ENCODE measurements around the gene NFIX. TPM values are rescaled to one million over a fixed set of nuclear protein-coding genes. Genes with fewer than 3 reads are reported as not detected.
A peak's percentile ranks its signal among the peaks of the same experiment; 100 is the strongest.

NFIX gene
- total and polyA plus RNA-seq, 4 donors, result 26.0 to 190 (median 89.6) TPM

- no peak for ATAC-seq (ENCODE audit: insufficient read depth, low FRiP score)
- H3K9me3 ChIP-seq (ENCODE audit: control insufficient read depth in 4 of 4, insufficient read depth in 3 of 4, low read length in 3 of 4), result no peaks in the 10 kb centered on the region
- 17 to 22% methylated on average over 22 of the region's 22 CpGs for WGBS, 2 donors
- peak overlapping the region in 1 of 2 donors; percentile 94 for H3K9ac ChIP-seq (ENCODE audit: insufficient read depth in 1 of 2, low read length in 2 of 2)
- H3K4me3 ChIP-seq, result no peak overlapping the region
- H3K4me1 ChIP-seq (ENCODE audit: control insufficient read depth in 5 of 5, insufficient read depth in 5 of 5, low read length in 5 of 5), result peaks cover 12 to 91% (median 65%) of the 10 kb centered on the region in 5 donors
- H3K36me3 ChIP-seq (ENCODE audit: control insufficient read depth in 4 of 4, insufficient read depth in 4 of 4, low read length in 4 of 4), result peaks cover 0 to 11% (median 4%) of the 10 kb centered on the region in 4 donors
- TF ChIP-seq CTCF (IDR thresholded peaks at IDR 0.05; ENCODE audit: control extremely low read depth, extremely low read depth), result no peak
- peak; percentile 67 to 83 (median 75) for DNase-seq
- H3K27ac ChIP-seq (ENCODE audit: low read depth in 1 of 2, low read length in 1 of 2), result peak overlapping the region; percentile 77 to 90
- H3K27me3 ChIP-seq (ENCODE audit: control insufficient read depth in 3 of 3, insufficient read depth in 3 of 3, low read length in 2 of 3), result no peaks in the 10 kb centered on the region
Measured at GRCh38 chr19:13022111-13022858, 27.0 kb downstream of the NFIX start.

- peaks cover 13 to 86% (median 59%) of the 10 kb centered on the region in 5 donors for H3K4me1 ChIP-seq (ENCODE audit: control insufficient read depth in 5 of 5, insufficient read depth in 5 of 5, low read length in 5 of 5)
- ATAC-seq (ENCODE audit: insufficient read depth, low FRiP score), result peak; percentile 44
Measured at GRCh38 chr19:13022859-13023636, 27.8 kb downstream of the NFIX start.

DNA sequence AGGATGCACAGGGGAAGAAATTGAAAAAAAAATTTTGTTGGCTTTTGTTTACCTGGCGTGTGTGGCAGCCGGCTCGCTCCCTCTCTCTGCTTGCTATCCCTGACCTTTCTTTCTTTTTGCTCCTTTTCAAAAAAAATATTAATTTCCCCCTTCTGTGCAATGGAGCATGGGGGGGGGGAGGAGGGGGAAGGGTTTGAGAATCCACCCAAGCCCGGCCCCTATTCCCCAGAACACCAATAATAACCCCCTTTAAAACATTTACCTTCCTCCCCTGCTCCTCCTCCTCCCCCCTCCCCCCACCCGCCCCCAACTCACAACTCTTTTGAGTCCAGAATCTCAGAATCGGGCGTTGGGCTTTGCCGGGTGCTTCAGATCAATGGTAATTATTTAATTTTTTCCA lies 28.4 kb downstream of the NFIX start:
- TF ChIP-seq CTCF (IDR thresholded peaks at IDR 0.05; ENCODE audit: control extremely low read depth, extremely low read depth), result no peak
- peaks cover 0 to 18% (median 4%) of the 10 kb centered on the region in 4 donors for H3K36me3 ChIP-seq (ENCODE audit: control insufficient read depth in 4 of 4, insufficient read depth in 4 of 4, low read length in 4 of 4)
- no peak for ATAC-seq (ENCODE audit: insufficient read depth, low FRiP score)
- no peaks in the 10 kb centered on the region for H3K27me3 ChIP-seq (ENCODE audit: control insufficient read depth in 3 of 3, insufficient read depth in 3 of 3, low read length in 2 of 3)
- no peak overlapping the region for H3K4me3 ChIP-seq
- H3K9ac ChIP-seq (ENCODE audit: insufficient read depth in 1 of 2, low read length in 2 of 2), result peak overlapping the region; percentile 18 to 85
- peak; percentile 52 to 76 (median 69) for DNase-seq
- WGBS, 2 donors, result 5 to 6% methylated on average over 8 of the region's 8 CpGs
- peak overlapping the region in 1 of 2 donors; percentile 77 for H3K27ac ChIP-seq (ENCODE audit: low read depth in 1 of 2, low read length in 1 of 2)
- peaks cover 11 to 81% (median 57%) of the 10 kb centered on the region in 5 donors for H3K4me1 ChIP-seq (ENCODE audit: control insufficient read depth in 5 of 5, insufficient read depth in 5 of 5, low read length in 5 of 5)
- H3K9me3 ChIP-seq (ENCODE audit: control insufficient read depth in 4 of 4, insufficient read depth in 3 of 4, low read length in 3 of 4), result no peaks in the 10 kb centered on the region

More at GRCh38 chr19:13022859-13023636, 27.8 kb downstream of the NFIX start:
- 3% methylated on average over 30 of the region's 30 CpGs for WGBS, 2 donors
- H3K9me3 ChIP-seq (ENCODE audit: control insufficient read depth in 4 of 4, insufficient read depth in 3 of 4, low read length in 3 of 4), result no peaks in the 10 kb centered on the region
- TF ChIP-seq CTCF (IDR thresholded peaks at IDR 0.05; ENCODE audit: control extremely low read depth, extremely low read depth), result no peak
- peaks cover 0 to 13% (median 4%) of the 10 kb centered on the region in 4 donors for H3K36me3 ChIP-seq (ENCODE audit: control insufficient read depth in 4 of 4, insufficient read depth in 4 of 4, low read length in 4 of 4)
- peak overlapping the region; percentile 77 to 90 for H3K27ac ChIP-seq (ENCODE audit: low read depth in 1 of 2, low read length in 1 of 2)
- no peak overlapping the region for H3K4me3 ChIP-seq
- H3K27me3 ChIP-seq (ENCODE audit: control insufficient read depth in 3 of 3, insufficient read depth in 3 of 3, low read length in 2 of 3), result no peaks in the 10 kb centered on the region
- peak overlapping the region; percentile 7 to 18 for H3K9ac ChIP-seq (ENCODE audit: insufficient read depth in 1 of 2, low read length in 2 of 2)
- DNase-seq, result peak; percentile 95 to 99 (median 98)
